Pons (tissue), 1 donor: Measurements from ENCODE around the gene MED13L.
A peak's percentile ranks its signal among the peaks of the same experiment; 100 is the strongest.
"Not testable (repeated sequence)": the region's sequence is repeated elsewhere in the genome, so short reads cannot be mapped to it uniquely, and the experiment has no call there.

Experiments used
- DNase-seq: peaks from one replicate; pipeline ENCODE4 v3.0.0-alpha.2; 2016; ENCODE audit warnings: low spot score

Gene MED13L

DNA sequence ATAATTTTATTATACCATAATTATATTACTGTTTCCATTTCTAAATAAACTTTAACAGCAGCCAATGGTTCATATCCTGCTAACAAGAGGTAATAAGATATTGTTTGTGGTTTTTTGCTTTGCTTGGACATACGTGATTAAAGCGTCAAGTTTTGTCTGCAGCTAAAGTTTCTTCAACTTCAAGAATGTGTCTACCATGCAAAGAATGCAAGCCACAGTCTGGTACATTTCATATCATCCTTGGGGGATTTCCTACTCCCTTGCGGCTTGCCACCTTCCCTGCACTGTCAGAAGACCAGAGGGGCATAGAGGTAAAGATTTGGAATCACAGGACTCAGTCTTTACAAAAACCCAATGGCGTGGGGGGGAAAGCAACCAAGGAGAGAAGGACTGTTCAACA, 125.2 kb downstream of the MED13L start:
- no peak for DNase-seq

DNA sequence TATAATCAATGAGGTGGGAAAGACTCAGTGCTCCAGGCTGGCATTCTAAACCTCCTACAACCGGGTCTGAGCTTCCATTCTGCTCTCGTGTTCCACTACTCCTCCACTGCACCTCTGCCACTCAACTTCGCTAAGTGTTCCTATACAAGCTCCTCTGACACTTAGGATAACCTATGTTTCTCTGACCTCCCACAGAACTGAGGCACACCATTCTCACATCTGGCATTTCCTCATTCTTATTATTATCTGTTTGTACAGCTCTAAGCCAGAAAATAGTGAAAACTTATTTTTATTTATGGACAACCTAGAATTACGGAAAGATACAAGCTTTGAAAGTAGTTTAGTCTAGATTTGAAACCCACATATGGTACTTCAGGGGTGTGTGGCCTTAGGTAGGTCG, 127.0 kb downstream of the MED13L start:
- DNase-seq: no peak

DNA sequence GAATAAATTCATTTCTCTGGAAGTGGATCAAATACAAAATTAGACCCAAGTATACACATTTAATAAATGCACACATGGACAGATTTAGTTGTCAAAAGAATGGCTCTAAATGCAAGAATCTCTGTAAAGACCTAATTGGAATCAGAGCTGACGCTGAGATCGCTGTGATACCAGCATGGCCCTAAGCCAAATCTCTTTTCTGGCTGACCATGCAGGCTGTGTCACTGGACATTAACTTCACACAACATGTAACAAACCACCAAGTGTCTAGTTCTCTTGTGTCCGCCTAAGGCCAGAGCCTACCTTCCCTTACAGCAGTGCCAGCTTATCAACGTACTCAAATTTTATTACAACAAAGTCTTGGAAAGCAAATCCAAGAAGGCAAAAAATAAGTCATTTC, 127.5 kb downstream of the MED13L start:
- no peak for DNase-seq

DNA sequence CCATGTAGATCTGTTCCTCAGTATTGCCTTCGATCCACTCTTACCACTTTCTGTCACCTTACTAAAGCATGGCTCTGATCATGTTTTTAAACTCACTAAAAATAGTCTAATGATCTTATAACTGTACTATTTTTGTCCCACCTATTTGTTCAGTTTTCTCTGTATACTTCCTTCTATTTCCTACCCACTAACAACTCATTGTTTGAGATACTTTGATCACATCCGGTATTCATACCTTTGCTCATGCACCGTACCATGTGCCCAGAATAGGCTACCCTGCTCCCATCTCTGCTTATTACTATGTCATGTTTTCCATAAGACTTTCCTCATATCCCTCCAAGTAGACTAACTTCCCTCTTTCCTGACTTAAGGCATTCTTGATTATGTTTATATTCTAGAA, 128.6 kb downstream of the MED13L start:
- no peak for DNase-seq

DNA sequence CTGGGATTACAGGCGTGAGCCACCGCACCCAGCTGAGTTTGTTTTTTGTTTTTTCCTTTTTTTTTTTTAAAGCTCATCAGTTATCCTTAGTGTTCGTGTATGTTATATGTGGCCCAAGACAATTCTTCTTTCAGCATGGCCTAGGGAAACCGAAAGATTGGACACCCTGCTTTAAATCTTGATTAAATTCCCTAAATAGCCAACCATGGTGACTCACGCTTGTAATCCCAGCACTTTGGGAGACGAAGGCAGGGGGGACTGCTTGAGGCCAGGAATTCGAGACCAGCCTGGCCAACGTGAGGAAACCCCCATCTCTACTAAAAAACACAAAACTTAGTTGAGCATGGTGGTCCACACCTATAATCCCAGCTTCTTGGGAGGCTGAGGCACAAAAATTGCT, 131.1 kb downstream of the MED13L start:
- no peak for DNase-seq

DNA sequence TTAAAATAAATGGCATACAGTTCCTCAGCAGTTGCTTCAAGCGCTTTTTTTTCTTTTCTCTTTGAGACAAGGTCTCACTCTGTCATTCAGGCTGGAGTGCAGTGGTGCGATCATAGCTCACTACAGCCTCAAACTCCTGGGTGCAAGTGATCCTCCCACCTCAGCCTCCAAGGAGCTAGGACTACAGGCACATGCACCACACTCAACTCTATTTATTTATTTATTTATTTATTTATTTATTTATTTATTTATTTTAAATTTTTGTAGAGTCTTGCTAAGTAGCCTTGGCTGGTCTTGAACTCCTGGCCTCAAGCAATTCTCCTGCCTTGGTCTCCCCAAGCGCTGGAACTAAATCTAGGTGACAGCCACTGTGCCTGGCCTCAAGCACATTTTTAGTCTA, 132.0 kb downstream of the MED13L start:
- DNase-seq: no peak

DNA sequence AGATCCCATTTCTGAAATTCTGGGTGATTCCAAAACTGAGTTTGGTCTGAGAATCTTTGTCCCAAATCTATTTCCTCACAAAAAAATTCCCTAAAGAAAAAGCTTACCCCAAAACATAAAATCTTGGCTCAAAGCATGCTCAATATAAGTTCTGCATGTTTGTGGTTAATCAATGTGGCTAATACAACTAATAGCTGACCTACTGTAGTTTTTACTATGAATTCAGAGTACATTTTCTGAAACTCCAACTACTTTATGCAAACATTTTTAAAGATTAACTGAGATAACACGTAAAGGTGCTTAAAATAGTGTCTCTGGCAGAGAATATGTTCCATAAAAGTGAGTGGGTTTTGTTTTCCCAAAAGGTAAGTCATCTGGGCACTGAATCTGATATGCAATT, 133.1 kb downstream of the MED13L start:
- no peak for DNase-seq

DNA sequence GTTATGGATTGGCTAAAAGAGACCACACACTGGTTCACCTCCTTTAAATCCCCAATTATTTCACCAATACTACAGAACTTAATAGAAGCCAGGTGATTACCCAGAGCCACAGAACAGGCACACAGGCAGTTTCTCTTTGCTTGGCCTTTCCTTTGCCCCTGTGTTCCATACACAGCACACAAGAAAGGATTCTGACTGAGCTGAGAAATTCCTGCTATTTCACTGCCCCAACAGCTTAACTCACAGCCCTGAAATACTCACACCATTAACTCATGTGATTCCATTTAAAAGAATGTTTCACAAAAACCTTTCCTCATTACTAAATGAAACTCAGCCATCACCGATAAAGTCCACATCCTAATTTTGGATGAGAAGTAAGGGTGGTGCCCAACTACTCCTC, 133.6 kb downstream of the MED13L start:
- DNase-seq: no peak

DNA sequence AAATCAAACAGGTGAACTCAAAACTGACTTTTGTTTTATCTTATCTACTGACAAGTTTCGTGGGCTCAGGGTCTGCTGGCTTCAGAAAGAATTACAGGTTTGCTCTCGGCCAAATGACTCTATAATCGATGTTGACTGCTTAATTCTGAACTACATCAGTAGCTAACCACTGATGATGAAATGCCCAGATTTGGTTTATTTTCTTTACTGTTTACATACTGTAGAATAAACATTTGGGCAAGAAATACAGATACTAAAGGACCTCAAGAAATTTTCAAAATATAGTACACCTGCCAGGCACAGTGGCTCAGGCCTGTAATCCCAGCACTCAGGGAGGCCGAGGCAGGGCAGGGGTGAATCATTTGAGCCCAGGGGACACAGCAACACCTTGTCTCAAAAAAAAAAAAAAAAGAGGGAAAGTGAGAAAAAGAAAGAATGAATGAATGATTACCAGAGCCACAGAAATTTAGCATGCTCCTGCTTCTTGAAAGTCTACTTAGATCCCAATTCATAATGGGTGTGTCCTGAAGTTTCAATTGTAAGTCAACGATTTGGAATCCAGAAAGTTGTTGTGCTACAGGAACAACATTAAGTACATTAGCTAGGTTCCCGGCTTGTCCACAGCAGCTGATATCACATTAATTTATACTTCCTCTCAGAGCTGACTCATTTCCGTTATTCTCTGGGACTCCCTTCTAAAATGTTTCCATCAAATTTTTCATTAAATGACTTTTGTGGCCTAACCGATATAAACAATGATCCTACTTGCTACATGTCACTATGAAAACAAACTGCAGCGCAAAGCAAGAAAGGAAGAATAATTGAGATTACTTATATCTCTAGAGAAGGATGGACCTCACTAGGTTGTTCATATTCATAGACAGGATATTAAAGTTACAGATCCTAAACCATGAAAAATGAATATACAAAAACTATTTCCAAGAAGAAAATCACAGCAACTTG, 134.3 kb downstream of the MED13L start:
- DNase-seq: no peak

DNA sequence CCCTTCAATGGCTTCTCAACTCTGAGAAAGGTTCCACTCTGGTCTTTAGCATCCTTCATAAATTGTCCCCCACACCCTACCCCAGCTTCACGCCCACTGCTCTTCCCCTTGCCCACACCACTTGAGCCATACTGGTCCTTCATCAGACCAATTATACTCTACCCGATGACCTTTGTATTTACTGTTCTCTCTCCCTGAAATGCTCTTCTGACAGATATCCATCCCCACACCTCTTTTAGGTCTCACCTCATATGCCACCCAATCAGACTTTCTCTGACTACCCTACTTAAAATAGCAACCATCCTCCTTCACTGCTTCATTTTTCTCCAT, 135.7 kb downstream of the MED13L start:
- no peak for DNase-seq

DNA sequence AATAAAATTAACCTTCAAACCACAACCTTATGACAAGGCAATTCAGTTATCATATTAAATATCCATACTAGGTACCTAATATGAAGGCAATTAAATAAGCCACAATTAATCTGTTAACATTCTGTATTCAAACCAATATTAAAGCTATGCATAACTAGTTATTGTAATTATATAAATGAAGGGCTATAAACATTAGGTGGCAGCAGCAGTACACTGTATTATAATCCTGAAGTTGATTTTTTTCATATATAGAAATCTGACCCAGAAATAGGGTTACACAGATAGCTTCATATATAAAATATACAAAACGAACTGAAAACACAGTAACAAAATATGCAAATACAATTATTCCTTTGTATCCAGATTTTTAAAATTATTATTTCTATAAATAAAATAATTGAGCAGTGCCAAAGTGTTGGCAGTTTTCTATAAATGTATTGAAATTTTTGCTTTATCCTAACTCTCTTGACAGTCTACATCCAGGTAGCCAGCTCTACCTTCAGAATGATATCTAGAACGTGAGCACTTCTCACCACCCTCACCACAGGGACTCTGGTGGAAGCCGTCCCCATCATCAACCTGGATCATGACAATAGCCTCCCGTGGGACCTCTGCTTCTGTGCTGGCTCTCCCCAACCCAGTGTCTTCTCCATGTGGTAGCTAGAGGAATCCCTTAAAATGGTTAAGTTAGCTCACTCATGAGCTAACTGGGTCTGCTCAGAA, 136.2 kb downstream of the MED13L start:
- DNase-seq: no peak

DNA sequence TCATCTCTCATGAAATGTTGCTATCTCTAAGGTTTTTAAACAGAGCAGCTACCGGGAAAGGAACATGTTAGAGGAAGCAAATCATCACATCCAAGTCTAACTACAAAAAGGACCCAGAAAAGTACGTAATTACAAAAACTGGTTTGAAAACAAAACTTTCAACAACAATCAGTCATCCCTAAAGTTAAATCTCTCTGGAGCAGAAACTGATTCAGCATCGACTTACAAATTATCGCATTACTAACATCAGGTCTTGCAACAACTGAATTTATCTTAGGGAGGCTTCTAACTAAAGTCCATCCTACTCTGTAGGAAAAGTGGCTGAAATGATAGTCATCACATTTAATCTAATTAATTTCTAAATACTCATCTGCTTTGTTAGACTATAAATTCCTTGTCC, 137.0 kb downstream of the MED13L start:
- no peak for DNase-seq

DNA sequence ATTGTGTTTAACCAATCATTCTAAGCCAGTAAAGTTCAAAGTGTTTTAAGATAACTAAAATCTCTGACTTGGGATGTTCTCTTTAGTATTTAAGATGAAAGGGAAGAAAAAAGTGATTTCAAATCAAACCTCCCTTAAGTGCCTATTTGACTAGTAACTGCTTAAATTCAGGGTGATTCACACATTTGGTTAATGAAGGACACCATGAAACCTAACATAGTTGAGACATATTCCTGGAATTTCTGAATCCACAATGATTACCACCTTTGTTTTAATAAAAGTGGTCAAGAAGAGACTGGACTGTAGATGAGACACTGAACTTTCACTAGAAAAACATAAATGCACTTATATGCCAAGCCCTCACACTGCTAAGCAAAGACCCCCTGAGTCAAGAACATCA, 138.7 kb downstream of the MED13L start:
- no peak for DNase-seq

DNA sequence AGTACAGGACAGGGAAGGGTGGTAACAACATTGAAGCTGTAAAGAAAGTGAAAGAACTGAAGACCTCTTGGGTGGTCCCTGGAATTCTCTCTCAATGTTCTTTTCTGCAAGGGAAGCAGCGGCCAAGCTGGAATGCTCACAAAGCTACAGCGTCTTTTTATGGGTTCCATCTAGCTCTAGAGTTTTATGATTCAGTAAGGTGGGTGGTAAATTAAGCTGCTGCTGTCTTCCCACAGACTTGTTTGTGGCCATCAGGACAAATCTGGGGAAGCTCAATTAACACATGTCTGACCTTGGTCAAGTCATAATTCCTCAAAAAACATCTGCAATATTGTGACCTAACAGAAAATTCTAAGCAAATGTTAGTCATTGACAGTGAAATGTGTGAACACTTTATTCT, 139.1 kb downstream of the MED13L start:
- DNase-seq: no peak

DNA sequence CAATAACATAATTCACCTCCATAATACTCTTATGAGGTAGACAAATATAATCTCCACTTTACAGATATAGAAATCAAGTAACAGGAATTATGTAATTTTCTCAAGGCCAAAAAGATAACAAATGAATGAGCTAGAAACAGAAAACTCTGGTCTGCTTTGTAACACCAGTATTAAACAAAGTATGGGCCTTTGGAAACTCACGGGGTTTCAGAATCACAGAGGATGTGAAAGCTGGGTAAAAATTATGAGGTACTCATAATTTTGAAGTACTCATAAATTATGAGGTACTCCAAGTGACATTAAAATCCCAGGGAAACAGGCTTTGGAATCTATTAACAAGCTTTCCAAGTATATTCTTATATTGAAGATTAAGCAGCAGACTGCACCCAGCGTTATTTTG, 140.2 kb downstream of the MED13L start:
- no peak for DNase-seq

DNA sequence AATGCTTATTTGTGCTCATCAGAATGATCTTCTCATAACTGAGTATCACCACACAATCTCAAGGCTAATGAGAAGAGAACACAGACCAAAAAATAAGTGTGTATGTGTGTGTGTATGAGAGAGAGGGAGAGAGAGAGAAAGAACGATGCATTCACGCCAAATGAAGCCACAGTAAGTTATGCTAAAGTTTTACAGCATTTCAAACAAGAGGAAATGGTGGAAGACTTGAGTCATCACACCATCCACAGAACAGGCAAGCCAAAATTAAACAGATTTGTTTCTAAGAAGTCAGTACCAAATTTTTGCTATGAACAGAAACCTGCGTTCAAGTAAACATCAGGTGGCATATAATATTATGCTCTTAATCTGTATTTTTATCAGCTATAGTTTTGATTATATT, 141.2 kb downstream of the MED13L start:
- DNase-seq: no peak

DNA sequence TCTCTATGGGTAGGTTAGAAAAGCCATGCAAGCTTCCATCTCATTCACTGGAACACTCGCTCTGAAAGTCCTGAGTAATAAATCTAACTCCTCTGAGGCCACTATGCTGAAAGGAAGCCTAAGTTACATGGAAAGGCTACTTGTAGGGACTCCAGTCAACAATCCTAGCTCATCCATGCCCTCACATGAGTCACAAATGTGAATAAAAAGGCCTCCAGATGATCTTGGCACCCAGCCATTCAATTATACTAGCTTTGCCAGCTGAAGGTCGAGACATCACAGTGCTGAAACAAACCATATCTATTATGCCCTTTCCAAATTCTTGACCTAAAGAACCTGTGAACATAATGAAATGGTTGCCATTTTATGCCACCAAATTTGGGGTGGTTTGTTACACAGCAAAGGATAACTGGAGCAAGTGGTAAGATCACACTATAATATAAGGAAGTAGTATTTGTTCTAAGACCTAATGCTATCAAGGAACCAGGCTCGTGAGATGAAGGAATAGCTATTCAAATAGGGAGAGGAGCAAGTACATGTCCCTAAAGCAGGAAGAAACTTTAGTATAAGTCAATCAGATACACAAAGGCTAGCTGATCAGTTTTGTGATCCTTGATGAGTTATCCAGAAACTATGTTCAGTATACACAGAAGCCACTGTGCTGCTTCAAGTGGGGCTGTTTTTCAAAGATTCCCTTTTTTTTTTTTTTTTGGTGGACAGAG, 142.1 kb downstream of the MED13L start:
- no peak for DNase-seq

DNA sequence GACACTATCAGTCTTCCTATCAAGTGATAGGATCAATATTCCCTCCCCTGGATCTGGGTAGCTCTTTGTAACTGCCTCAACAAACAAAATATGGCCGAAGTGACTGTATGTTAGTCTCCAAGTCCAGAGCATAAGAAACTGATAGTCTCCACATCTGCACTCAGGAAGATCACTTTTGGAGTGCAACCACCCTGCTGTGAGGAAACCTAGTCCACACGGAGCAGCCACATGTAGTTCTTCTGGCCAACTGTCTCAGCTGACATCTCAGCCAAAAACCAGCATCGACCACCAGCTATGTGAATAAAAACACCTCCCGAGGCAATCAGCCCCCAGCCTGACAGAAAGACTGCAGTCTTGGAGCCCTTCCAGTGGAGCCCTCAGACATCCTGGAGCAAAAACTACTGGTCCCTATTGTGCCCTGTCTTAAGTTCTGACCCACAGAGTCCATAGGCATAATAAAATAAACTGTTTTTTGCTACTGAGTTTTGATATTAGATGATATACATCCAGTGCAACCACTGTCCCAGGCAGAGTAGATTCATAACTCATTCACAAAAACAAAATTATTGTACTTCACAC, 143.8 kb downstream of the MED13L start:
- no peak for DNase-seq

DNA sequence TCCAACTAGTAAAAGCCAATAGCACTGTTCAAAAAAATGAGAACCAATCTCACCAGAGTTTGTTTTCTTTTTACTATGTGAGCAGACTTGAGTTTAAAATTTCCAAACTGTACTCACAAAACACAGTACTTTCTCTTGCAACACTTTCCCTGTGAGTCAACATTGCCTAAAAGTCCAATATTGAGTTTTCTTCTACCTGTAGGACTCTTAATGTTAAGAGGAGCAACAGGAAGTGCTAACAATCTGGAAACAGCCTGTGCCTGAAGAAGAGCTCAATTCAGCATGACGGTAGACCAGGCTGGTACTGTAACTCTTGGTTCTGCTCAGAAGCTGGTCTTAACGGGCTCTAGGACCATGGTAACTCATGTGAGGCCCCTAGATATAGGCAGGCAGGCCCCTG, 144.3 kb downstream of the MED13L start:
- no peak for DNase-seq

DNA sequence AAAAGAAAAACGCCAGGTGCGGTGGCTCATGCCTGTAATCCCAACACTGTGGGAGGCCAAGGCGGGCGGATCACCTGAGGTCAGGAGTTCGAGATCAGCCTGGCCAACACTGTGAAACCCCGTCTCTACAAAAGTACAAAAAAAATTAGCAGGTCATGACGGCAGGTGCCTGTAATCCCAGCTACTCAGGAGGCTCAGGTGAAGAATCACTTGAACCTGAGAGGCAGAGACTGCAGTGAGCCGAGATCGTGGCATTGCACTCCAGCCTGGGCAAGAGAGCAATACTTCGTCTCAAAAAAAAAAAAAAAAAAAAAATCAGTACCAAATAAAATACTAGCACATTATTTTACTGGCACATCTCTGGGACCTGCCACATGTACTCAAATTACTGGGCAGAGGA, 145.5 kb downstream of the MED13L start:
- not testable (repeated sequence) for DNase-seq

DNA sequence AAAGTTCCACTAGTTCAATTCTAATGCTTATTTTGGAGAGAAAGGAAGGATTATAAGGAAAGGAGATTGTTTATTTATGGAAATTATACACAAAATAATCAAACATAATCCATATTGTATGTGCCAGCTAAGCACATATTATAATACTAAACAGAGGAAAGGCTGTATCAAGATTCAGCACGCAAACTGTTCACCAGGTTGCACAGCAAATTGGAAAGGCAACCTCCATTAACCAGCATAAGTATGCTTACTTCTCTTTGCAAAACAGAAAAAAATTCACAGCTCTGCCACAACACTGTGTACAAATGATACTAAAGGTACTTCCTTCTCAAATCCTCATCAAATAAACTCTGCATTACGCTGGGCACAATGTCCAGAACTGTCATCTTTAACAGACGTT, 146.3 kb downstream of the MED13L start:
- no peak for DNase-seq

DNA sequence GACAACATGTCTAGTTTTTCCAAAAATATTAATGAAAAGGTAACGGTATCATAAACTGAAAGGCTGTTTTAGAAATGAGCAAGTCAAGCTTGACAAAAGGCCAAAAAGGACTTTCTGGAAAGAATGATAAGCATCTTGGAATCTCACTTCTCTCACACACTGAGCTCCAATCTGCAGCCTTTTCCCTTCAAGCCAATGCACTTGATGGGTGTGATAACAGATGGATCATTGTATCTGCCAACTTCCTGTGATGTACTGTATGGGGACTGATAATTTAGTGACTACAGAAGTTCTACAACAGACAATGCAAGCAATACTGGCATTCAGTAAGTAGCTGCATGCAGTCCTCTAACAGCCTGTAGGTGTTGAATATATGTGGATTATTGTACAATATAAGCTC, 147.1 kb downstream of the MED13L start:
- peak; percentile 59 for DNase-seq

DNA sequence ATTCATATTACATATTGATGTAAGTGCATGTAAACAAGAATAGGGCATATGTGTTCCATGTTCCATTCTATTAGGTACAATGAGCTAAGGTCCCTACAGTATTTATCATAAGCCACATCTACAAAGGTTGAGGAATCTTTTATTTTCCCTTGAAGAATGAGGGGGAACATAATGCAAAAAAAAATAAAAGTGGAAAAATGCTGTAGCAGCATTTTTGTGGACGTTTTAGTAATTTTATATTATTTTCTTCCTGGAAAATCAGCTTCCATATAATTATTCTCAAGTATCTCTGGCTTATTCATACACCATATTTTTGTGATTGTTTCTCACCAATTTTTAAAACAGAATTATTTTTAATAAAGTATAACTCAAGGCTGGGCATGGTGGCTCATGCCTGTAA, 148.7 kb downstream of the MED13L start:
- no peak for DNase-seq
